Muscle of back (tissue), 11 donors: ENCODE results near the gene TRIM10. TPM values are rescaled to one million over a fixed set of nuclear protein-coding genes. Genes with fewer than 3 reads are reported as not detected.
A peak's percentile ranks its signal among the peaks of the same experiment; 100 is the strongest.
"Not testable (repeated sequence)": the region's sequence is repeated elsewhere in the genome, so short reads cannot be mapped to it uniquely, and the experiment has no call there.

ENCODE experiments used
- DNase-seq, 3 donors: peaks; one replicate each; pipeline versions ENCODE4 v3.0.0 to v3.0.0-alpha.2; 2013
- polyA plus RNA-seq, 10 donors: library from polyadenylated mRNA; unstranded; fragments of 120-200 nt; gene quantifications; one replicate each; pipeline ENCODE4 v1.2.1, GENCODE V29; 2013; ENCODE audit not compliant: insufficient read length in 10 of 10

The TRIM10 gene
- polyA plus RNA-seq, 10 donors = 0.31 to 1.9 (median 0.61) TPM

GRCh38 chr6:30130179-30130679 is 30.8 kb downstream of the TRIM10 start:
- DNase-seq = no peak

GRCh38 chr6:30129265-30130178 is 31.5 kb downstream of the TRIM10 start:
- no peak for DNase-seq

DNA sequence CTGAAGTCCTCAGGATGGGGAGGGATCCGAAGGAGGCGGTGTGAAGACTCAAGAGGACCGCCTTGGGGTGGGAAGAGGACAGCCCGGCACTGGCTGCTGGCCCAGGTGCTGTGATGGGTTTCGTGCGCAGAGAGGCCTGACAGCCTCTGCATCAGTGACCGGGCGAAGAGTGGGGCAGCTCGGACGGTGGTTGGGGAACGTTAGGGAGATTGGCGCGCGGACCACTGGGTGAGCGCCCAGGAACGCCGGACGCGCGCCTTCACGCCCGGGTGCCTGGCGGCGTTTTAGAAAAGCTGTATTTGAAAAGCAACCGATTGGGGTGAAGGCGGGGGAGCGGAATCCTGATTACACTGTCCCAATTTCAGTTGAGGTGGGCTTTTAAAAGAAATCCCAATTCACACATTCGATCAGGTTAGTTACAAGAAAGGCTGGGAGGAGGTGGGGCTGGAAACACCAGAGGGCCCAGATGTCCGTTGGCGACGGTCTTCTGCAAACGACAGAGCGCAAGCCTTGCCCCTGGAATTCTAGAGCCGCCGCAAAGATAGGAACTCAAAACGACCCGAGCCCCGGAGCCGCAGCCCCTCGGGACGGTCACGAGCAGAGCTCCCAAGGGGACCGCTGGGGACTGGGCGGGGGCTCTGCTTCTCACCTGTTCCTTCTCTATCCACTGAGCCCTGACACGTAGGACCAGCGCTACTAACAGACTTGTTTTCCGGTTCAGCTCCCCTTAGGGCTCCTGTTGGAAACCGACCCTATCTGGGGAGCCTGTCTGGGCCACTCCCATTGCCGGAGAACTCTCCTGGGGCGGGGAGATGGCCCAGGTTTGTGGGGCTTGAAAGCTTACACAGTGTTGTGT is 33.5 kb downstream of the TRIM10 start:
- peak in 2 of 3 donors; percentile 6 to 19 for DNase-seq

DNA sequence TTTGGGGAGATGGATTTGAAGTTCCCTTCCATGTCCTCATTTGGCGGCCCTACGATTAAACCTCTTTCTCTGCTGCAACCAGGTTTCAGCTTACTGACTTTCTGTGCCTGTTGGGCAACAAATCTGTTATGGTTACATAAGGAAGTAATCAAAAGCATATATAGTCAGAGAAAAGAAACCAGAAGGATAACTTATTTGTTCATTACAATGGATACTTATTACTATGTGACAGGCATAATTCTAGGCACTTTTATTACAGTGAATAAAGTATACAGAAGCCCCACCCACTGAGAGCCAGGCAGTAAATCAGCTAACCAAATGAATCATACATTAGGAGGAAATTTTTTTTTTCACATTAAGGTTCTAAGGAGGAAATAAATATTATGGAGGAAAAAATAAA is 38.5 kb downstream of the TRIM10 start:
- no peak for DNase-seq

- no peak for DNase-seq
These were observed 39.3 kb downstream of the TRIM10 start for GRCh38 chr6:30121446-30122366.

DNA sequence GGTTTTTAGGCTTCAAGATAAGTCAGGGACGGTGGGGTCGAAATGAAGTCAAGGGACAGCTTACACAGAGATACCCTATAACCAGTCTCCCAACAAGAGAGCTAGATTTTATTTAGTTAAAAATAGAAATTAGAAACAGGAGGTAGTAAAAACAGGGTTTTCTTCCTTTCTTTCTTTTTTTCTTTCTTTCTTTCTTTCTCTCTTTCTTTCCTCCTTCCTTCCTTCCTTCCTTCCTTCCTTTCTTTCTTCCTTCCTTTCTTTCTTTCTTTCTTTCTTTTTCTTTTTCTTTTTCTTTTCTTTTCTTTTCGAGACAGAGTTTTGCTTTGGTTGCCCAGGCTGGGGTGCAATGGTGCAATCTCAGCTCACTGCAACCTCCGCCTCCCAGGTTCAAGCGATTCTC is 42.3 kb downstream of the TRIM10 start:
- not testable (repeated sequence) for DNase-seq

DNA sequence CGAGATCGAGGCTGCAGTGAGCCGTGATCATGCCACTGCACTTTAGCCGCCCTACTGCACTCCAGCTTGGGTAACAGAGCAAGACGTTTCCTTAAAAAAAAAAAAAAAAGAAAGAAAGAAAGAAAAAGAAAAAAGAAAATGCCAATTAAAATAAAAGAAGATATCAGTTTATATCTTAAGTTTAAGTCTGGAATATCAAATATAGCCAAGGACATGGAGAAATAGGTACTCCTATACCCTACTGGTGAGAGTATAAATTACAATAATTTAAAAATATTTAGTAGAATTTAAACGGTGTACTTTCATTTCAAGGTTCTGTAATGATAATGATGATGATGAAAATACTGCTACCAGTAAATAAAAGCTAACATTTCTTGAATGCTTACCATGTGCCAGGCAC is 44.3 kb downstream of the TRIM10 start:
- no peak for DNase-seq

- DNase-seq = no peak
These were observed 47.2 kb downstream of the TRIM10 start for GRCh38 chr6:30113841-30114240.

GRCh38 chr6:30113003-30113759 is 47.8 kb downstream of the TRIM10 start, which contains the start of gene TRIM31:
TRIM31 (minus strand) TSS chr6:30113090; CDS start chr6:30112805, 285 bp downstream.
- DNase-seq = no peak

DNA sequence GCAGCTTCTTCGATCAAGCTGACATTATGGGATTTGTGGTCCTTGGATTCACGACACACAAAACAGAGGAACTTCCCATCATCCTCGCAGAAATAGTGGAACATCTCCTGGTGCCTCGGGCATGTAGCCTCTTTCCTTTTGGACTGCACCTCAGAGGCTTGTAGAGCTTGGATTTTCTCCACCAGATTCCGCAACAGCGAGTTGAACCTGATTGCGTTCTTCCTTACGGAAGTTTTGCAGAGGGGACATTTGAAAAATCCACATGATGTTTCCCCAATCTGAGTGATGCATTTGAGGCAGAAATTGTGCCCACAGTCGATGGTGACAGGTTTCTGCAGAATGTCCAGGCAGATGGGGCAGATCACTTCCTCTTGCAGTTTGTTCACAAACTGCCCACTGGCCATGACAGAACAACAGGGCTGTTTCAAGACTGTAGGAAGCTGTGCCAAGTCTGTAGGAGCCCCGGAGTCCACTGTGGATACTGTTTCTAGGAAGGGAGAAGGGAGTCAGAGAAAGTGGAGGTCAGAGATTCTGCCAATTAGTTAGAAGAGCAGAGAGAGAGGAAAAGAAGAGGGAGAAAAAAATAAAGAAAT is 48.5 kb downstream of the TRIM10 start:
- no peak for DNase-seq

- DNase-seq = no peak
These were observed 49.6 kb downstream of the TRIM10 start for GRCh38 chr6:30111266-30111856.

DNA sequence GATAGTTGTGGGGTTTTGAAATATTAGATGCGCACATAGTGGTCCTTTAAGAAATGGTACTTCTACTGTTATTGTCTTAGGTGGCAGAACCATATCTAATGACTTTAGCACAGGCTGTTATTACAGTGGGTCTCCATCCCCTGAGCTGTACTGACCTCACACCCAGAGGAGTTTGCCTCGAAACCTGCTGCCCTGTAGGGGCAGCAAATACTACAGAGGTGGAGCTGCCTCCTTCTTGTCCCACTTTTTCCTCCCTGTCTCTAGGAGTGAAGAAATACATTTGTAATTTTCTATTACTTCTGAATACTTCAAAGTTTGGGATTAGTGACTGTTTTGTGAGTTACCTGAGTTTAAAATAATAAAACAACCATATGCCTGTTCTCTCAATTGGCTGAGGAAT is 56.4 kb downstream of the TRIM10 start:
- no peak for DNase-seq

- DNase-seq = no peak
These were observed 57.2 kb downstream of the TRIM10 start for GRCh38 chr6:30103872-30104179.

- DNase-seq = peak; percentile 85 to 91 (median 86)
These were observed 57.8 kb downstream of the TRIM10 start for GRCh38 chr6:30102970-30103871.

DNA sequence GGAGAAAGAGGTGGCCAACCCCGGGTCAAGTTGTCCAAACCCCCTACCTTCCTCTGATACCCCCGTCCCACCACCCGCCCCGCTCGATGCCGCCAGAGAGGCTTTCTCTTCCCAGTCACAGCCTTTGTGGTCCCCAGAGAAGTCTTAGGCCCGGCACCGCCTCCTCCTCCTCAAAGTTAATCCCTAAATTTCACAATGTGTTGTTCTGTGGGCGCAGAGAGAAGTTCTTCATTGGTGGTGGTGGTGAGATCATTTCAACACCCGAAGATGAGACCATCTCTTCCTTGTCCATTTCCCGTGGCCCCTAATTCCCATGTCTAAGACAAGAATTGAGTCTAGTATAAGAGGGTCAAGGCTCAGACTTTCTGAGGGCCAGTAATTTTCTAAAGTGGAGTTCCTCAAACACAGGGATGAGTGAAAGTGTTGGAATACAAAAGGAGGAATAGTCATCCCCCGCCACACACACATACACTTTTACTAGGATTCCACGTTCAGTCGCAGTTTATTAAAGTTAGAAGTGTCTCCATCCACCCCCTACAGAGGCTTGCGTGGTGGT is 58.5 kb downstream of the TRIM10 start:
- DNase-seq = no peak
